GM10248 (cell line): ENCODE results near the gene HLA-E.

Experiments
- CTCF ChIA-PET: fragments of 300-600 bp; sonication (Branson Sonifier 250); formaldehyde crosslinking; extraction: SDS; loops from one replicate; lab custom pipeline; 2021; ENCODE audit warnings: antibody characterized with exemption; lab: Yijun Ruan, JAX
- POLR2A ChIA-PET: fragments of 350-650 bp; sonication (Branson Sonifier 250); formaldehyde crosslinking; extraction: SDS; loops from one replicate; lab custom pipeline; 2020; ENCODE audit warnings: antibody characterized with exemption; lab: Yijun Ruan, JAX
- DNase-seq: peaks from one replicate; pipeline ENCODE4 v3.0.0; 2012; ENCODE audit errors: extremely low spot score
- TF ChIP-seq, protein P1 (sequence below): IDR thresholded peaks from 2 replicates; pipeline ENCODE4 v1.5.1; 2012; ENCODE audit warnings: mild to moderate bottlenecking, low read depth; ENCODE audit errors: extremely low read depth, missing control alignments, control extremely low read depth

The HLA-E gene

DNA sequence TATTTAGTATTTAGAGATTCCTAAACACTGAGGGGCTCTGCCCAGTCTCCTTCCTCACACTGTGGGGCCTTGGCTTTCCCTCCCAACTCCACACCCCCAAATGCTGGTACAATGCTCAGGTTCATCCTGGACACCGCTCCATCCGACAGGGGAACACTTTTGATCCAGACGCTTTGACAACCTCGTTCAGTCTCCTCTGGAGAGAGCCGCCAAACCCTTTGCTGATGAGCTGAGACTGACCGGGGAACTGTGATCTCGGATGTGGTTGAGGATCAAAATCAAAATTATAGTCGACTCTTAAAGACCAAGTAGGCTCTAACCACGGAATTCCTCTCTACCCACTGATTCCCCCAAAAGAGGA is 38.8 kb upstream of the HLA-E start:
- CTCF ChIA-PET: interaction anchor here (0.8 to 7.1 kb wide), 9 partner anchors 9 to 637 kb away, joined by 3 to 75 read pairs (median 3); no protein-coding TSS in a partner anchor
- DNase-seq: no peak
- TF ChIP-seq, protein P1, sequence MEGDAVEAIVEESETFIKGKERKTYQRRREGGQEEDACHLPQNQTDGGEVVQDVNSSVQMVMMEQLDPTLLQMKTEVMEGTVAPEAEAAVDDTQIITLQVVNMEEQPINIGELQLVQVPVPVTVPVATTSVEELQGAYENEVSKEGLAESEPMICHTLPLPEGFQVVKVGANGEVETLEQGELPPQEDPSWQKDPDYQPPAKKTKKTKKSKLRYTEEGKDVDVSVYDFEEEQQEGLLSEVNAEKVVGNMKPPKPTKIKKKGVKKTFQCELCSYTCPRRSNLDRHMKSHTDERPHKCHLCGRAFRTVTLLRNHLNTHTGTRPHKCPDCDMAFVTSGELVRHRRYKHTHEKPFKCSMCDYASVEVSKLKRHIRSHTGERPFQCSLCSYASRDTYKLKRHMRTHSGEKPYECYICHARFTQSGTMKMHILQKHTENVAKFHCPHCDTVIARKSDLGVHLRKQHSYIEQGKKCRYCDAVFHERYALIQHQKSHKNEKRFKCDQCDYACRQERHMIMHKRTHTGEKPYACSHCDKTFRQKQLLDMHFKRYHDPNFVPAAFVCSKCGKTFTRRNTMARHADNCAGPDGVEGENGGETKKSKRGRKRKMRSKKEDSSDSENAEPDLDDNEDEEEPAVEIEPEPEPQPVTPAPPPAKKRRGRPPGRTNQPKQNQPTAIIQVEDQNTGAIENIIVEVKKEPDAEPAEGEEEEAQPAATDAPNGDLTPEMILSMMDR: no peak
- POLR2A ChIA-PET: no interaction called here

DNA sequence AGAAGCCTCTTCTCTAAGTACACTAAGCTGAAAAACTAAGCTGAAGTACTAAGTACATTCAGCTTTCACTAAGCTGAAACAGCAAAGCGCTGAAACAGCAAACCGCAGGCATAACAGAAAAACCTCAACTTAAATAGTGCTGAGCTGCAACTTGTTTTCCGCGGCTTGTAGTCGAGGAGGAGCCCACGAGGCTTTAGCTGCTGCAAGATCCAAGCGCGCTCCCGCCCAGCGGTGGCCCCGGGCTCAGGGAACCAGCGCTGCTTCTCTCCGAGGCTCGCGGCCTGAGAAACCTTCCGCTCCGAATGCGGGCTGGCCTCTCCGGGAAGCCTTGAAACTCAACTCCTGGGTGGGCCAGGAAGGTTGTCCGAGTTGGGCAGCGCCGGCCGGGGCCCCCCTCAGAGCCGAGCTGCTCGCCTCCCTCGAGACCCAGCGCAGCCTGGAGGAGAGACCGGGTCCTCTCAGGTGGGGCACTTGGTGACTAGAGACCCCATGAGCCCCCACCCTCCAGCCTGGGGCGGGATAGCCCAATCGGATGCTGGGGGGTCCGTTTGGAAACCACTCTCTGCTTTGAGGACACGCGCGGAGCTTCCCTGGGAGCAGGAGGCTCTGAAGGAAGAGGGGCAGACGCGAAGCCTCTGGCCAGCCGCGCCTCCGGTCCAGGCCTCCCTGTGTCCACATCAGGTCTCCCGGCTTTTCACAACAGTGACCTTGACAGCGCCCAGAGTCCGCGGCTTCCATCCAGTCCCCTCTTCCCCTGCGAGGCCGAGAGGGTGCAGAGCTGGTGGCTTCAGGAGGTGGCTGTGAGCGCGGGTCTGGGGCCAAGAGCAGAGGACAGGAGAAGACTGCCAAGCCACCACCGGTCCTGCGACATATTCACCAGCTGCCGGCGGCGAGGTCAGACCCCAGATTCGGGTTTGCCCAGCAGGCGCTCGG is 38.1 kb upstream of the HLA-E start:
- TF ChIP-seq, protein P1: no peak
- ChIA-PET CTCF (interaction anchor here (0.8 to 7.1 kb wide), 13 partner anchors 10 to 636 kb away, joined by 3 to 75 read pairs (median 3); no protein-coding TSS in a partner anchor), POLR2A (interaction anchor here (0.6 kb wide), 1 partner anchor 164 kb away, joined by 7 read pairs; no protein-coding TSS in a partner anchor)
- DNase-seq: peak; percentile 63

DNA sequence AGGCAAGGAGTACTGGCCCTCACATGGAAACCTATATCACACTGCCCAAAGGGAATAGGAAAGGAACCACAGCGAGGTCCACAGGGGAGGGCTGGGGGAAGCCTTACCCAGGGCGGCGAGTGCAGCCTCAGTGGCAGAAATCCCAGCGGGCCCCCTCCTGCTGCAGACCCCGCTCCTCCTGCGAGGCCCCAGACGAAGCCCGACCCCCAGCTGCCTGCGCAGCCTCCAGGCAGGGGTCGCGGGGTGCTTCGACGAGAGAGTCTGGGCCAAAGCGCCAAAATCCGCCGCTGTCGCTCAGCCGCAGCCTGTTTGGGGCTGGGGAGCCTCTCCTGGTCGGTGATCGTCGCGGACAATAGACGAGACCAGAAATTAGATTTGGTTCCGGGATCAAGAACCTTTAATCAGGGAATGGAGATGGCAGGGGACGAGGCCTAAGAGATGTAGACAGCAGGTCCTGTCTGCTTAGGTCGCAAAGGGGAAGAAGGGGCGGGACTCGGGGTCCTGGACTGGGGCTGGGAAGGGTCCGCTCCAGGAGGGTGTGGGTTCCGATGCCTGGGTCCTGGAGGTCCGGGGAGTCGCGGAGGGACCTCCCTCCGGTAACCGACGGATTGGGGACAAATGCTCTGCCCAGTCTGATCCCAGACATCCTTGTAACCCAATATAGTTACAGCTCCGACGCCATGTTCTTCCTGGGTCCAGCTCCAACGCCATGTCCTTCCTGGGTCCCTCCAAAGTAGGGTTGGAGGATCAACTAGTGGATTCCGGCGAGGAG is 36.4 kb upstream of the HLA-E start:
- ChIA-PET POLR2A (no interaction called here), CTCF (interaction anchor here (0.6 to 7.1 kb wide), 49 partner anchors 10 to 627 kb away, joined by 3 to 75 read pairs (median 4); partner anchors contain the start of gene DHX16)
- no peak for DNase-seq
- TF ChIP-seq, protein P1: no peak

DNA sequence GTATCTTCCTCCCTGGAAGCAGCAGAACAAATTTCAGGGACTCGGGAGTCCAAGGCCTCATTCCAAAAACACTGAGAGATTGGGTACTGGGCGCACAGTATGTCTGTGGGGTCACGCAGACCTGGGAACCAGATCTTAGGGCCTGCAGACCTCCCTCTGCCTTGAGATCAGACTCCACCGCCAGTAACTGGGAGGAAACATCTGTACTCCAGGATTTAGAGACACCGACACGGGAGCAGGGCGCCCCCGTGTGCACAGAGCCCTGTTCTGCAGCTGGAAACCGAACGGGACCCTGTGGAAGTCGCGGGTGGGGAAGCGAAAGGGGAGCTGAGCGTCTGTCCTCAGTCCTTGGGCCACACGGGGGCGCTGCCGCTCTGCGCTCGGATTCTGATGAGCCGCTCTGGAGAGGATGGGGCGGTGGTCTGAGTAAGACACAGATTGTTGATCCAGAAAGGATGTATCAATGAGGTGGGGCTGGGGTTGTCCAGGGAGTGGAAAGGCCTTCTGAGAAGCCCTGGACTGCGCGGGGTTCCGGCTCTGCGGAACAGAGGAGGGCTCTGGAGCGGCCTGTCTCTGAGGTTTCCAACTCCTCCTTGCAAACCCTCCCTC is 35.7 kb upstream of the HLA-E start:
- DNase-seq: peak; percentile 91
- CTCF ChIA-PET: interaction anchor here (0.6 to 7.1 kb wide), 49 partner anchors 11 to 626 kb away, joined by 3 to 75 read pairs (median 4); partner anchors contain the start of gene DHX16
- TF ChIP-seq, protein P1: peak; percentile 82
- POLR2A ChIA-PET: no interaction called here

DNA sequence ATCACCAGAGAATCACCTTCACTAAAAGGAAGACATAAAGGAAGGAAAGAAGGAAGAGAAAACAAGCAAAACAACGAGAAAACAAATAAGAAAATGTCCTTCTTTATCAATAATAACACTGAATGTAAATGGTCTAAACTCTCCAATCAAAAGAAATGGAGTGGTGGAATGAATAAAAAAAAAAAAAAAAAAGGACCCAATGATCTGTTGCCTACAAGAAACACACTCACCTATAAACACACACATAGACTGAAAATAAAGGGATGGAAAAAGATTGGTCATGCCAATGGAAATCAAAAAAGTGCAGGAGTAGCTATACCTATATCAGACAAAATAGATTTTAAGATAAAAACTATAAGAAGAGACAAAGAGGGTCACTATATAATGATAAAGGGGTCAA is 30.2 kb upstream of the HLA-E start:
- ChIA-PET POLR2A (no interaction called here), CTCF (no interaction called here)
- no peak for DNase-seq
- TF ChIP-seq, protein P1: no peak

DNA sequence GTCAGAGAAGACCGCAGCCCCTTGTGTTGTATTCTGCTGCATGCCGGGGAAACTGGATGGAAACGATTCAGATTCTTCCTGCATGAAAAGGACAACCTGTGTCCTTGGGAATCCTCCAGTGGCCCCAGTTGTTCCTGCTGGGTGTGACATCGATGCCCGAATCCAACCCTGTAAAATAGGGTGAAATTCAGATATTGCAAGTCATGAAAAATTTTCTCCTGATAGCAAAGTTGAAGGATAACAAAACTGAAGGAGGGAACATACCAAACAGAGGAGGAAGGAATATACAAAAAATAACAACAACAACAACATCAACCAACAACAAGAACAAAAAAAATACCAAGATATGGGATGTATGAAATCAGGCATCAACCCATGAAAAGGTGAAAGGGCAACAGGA is 28.3 kb upstream of the HLA-E start:
- POLR2A ChIA-PET: no interaction called here
- CTCF ChIA-PET: no interaction called here
- no peak for DNase-seq
- TF ChIP-seq, protein P1: no peak
